Mammary epithelial cell (primary cell): ENCODE measurements around the gene CAPN2.

Experiments
- CTCF ChIP-seq, 2 donors: IDR thresholded peaks in 1 of 2; conservative IDR thresholded peaks in 1 of 2; 2 replicates each; pipeline ENCODE4 v1.5.1; 2011 to 2012; ENCODE audit warnings: inconsistent platforms in 2 of 2, low read length in 2 of 2, mild to moderate bottlenecking in 2 of 2, control low read depth in 1 of 2, low read depth in 1 of 2; ENCODE audit not compliant: insufficient read depth in 1 of 2; ENCODE audit errors: extremely low read depth in 1 of 2
- EZH2 ChIP-seq: IDR thresholded peaks from 2 replicates; pipeline ENCODE4 v1.6.1; 2012; ENCODE audit warnings: low read length, inconsistent platforms, borderline replicate concordance

DNA sequence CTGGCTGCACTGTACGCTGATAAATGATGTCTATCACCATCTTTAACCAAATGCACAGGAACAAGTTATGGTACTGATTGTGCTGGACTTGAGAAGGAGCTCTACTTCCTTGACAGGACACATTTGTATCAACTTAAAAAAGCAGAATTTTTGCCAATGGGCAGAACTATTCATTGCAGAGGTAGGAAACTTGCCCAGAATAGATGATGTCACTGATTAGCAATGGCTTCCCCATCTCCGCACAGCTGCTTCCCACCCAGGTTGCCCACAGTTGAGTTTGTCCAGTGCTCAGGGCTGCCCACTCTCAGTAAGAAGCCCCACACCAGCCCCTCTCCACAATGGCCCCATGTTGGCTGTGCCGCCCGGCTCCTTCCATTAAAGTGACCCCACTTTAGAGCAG lies 33.4 kb downstream of the CAPN2 start:
- TF ChIP-seq CTCF (conservative IDR thresholded peaks at IDR 0.05 in 1 of 2, IDR thresholded peaks at IDR 0.05 in 1 of 2; ENCODE audit: extremely low read depth in 1 of 2, insufficient read depth in 1 of 2, low read depth in 1 of 2, low read length in 2 of 2) = no peak
- TF ChIP-seq EZH2 = no peak
